SKM-1 (cell line): ENCODE measurements around the gene C22orf15.
A peak's percentile ranks its signal among the peaks of the same experiment; 100 is the strongest.

Experiments used
- DNase-seq: peaks from one replicate; lab custom pipeline; 2025; ENCODE audit not compliant: unreplicated experiment; lab: John Stamatoyannopoulos, UW

C22orf15 gene

DNA sequence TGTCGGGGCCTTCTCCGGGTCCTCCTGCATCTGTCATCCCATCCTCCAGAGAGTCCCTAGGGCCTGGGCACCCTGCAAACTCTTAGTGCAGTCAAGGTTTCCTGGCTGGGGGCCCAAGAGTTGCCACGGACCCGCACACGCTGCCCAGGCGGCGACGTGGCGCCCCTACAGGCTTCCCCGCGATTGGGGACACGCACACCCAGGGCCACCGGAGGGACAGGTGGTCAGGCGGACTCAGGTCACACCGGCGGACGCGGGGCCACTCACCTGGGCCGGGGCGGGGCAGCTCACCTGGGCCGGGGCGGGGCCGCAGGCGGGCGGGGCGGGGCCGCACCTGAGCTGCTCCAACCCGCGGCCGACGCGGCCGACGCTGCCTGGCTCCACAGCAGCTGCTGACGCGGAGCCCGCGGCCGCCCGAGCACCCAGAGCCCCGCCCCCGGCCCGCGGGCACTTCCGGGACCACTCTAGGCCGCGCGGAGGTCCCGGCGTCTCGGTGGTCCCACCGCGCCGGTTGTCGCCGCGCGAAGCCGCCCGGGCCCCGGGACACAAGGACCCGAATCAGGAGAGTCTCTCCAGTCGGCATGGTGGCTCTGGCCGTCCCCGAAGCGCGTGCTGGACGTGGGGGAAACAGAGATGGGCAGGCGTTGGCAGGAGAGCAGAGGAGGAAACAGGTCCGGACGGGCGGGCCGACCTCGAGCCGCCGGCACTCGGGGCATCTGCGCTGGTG lies 11.9 kb upstream of the C22orf15 start, which contains the start of gene ZNF70:
ZNF70 (minus strand) TSS at position 399 of the 727 bp plus-strand sequence. CDS start 5,972 bp downstream, outside the sequence.
- DNase-seq = peak; percentile 46

DNA sequence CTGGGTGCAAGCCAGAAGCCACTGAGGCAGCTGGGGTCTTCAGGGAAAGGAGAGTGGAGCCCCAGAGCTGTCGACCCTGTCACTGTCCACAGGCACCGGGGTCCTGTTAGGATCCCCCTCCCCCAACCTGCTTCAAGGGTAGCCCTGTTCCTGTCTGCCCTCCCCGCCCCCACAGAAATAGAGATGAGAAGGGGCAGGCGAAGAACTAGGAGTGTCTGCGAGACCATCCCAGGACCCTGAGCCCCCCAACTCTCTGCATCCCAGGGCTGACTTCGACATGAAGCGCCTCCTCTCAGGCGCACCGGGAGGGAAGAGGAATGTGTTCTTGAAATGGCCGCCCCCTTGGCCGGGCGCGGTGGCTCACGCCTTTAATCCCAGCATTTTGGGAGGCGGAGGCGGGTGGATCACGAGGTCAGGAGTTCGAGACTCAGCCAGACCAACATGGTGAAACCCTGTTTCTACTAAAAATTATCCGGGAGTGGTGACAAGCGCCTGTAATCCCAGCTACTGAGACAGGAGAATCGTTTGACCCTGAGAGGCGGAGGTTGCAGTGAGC lies 11.3 kb upstream of the C22orf15 start:
- no peak for DNase-seq

DNA sequence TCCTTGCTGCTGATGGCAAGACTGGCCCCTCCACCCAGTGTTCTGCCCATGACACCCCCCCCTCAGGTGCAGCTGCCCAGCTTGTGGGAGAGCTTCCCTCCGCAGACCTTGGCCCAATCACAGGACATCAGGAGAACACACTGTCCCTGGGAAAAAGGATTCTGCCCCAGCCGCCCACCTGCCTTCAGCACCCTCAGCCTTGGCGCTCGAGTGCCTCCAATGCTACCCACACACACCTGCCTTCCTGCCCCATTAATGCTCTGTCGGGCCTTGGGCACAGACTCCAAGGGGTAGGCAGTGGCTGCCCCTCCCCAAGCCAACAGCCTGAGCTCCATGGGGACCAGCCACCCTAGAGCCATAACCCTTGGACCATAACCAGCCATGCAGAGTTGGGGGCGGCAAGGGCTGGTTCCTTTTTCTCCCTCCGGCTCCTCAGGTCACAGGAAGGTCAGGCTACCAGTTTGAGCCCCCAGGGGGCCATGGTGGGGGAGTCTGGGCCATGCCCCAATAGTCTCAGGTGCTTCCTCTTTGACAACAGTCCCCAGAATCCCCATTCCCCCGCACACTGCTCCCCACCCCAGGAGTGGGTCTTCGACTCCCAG lies 10.6 kb upstream of the C22orf15 start:
- no peak for DNase-seq

DNA sequence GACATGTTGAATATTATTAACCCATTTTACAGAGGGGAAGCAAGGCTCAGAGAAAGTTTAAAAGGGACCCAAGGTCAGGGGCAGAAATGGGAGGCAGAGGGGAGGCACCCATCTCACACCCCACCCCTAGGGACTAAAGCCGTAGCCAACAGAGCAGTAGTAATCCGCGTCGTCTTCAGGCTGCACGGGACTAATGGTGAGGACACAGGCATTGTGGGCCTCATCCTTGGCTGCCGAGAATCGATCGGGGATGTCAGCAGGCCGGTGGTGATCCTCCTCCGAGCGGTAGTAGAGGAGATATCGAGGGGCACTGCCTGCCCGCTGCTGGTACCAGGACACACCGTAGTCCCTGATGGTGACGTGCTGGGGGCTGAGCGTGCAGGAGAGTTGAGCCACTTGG lies 10.0 kb upstream of the C22orf15 start:
- no peak for DNase-seq

DNA sequence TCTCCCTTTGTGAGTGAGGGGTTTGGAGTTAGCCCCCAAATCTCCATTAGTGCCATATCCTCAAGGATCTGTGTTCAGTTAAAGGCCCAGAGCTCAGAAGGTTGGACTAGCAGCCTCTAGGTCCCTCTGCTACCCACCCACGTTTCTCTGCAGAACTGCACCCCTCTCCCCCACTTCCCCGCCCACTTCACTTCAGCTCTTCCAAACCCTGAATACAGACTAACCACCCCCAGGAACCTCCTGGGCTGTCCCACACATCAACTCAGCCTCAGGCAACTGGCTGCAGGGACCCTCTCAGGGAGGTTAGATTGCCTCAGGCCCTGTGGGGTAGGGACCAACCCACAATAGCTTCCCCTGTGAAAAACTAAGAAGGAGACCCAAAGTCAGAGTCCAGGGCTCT lies 9.4 kb upstream of the C22orf15 start:
- DNase-seq = no peak

DNA sequence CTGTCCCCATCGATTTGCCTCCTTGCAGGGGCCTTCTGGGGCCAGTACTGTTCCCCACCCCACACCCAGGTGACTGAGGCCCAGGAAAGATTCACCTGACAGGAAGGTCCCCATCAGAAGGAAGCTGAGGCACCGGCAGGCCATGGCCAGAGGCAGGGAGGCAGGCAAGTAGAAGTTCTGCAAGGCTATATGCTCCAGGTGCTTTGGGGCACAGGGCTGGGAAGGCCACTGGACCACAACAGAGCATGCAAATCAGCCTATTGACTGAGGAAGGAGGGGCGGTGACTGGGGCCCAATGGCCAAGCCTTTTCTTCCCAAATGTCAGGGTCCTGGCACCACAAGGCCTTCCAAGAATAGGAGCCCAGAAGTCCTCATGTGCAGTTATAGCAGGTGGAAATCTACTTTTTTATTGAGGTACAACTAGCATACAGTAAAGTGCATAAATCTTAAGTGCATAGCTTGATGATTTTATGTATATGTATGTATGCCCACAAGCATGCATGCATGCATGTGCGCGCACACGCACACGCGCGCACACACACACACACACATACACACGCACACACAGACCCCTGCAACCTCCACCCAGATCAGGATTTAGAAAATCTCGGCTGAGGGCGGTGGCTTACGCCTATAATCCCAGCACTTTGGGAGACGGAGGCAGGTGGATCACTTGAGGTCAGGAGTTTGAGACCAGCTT lies 8.4 kb upstream of the C22orf15 start, which contains the start of gene VPREB3:
VPREB3 (minus strand) TSS at position 206 of the 700 bp plus-strand sequence; CDS start at position 144, 62 bp downstream.
- DNase-seq = no peak

DNA sequence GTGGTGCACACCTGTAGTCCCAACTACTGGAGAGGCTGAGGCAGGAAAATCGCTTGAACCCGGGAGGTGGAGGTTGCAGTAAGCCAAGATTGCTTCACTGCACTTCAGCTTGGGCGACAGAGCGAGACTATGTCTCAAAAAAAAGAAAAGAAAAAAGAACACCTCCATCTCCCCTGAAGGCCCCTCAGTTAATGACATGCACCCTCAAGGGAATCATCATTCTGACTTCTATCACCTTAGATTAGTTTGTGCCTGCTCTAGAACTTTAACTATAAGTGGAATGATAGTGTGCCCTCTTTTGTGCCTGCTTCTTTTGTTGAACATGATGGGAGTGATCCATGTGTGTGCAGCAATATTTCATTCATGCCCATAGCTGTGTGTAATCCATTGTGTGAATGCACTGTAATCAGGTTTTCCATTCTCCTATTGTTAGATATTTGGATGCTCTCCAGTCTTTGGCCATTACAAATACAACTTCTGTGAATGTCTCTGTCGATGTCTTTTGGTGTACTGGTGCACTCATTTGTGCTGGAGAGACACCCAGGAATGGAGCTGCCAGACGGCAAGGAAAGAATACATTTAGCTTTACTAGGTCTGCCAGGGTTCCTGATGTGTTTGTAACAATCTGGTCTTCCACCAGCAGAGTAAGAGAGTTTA lies 7.7 kb upstream of the C22orf15 start:
- no peak for DNase-seq

DNA sequence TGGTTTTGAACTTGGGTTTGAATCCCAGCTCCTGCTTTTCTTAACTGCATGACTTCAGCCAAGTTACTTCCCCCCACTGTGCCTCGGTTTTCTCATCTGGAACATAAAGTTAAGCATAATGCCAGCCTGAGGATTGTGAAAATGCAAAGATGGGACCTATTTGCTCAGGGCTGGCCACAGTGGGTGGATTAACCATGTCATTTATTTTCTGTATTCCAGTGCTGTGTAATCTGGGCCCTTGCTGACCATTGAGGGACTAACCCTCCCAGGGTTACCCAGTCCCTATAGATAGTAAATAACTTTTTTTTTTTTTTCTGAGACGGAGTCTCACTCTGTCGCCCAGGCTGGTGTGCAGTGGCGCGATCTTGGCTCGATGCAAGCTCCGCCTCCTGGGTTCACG lies 7.1 kb upstream of the C22orf15 start:
- no peak for DNase-seq

DNA sequence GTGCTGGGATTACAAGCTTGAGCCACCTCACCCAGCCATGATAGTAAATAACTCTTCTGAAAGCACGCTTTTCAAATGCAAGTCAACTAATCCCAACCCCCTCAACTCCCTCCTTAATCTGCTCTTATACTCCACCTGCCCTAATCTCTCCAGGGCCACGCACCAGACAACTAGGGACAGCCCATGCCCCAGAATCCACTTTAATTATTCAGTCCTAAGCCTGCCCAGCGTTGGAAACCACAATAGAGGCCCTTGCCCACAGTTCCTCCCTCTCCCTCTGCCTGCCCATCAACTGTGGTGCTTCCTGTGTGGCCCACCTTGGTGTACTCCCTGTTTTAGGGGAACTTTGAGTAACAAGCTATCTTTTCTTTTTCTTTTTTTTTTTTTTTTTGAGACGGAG lies 5.9 kb upstream of the C22orf15 start:
- DNase-seq = no peak

DNA sequence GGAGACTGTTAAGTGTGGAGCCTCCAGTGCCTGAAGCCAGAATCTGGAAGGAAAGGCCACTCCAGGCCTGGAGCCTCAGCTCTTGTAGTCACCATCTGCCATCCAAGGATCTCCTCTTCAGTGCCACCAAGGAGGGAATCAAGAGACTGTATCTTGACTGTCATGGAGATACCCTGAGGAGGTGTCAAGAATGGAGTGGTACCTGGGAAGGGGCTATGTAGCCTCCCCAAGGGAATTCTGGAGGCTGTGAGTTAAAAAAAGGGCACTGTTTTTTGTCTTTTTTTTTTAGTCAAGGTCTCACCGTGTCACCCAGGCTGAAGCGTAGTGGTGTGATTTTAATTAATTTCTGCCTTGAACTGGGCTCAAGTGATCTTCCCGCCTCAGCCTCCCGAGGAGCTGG lies 3.2 kb upstream of the C22orf15 start:
- DNase-seq = no peak

DNA sequence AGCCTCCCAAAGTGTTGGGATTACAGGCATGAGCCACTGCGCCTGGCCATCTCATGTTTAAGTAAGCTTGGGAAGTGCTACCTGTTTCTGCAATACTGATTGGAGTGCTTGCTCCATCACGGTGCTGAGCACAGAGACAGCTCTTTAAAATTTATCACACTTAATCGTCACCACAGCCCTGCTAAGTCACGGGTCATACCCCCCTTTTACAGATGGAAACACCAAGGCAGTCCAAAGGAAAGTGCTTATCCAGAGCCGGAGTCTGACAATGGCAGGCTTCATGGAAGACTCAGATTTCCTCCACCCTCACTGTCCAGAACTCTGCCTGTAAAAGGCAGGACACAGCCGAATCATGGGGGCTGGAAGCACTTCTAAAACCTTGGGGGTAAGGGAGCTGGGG lies 2.7 kb upstream of the C22orf15 start:
- no peak for DNase-seq

DNA sequence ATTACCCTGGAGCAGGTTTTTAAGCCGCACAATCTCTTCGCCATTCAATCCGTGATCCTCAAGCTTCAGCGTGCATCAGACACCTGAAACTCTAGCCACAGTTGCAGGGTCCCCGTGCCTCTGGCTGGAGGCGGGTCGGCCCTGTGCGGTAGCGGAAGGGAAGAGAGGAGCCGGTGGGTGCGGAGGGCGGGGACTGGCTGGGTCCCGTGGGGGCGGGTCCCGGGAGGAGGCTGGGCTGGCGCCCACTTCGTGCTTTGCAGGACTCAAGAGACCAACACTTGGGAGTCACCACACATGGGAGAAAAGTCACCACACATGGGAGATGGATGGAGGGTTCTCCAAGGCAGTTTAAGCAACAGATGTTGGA lies 772 bp downstream of the C22orf15 start:
- no peak for DNase-seq

DNA sequence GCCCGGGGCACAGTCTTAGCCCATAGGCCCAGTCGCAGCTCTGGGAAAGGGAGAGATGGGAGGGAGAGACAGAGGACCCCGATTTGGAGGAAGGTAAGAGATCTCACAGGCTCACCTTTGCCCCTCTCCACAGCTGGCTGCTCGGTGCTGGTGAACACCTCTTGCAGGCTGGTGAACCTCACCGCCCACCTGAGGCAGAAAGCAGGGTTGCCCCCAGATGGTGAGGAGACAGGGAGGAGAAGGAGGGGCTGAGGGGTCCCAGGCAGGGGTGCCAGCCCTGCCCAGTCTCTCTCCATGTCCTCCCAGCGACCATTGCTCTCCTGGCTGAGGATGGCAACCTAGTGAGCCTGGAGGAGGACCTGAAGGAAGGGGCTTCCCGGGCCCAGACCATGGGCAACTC lies 1.2 kb downstream of the C22orf15 start:
- no peak for DNase-seq

DNA sequence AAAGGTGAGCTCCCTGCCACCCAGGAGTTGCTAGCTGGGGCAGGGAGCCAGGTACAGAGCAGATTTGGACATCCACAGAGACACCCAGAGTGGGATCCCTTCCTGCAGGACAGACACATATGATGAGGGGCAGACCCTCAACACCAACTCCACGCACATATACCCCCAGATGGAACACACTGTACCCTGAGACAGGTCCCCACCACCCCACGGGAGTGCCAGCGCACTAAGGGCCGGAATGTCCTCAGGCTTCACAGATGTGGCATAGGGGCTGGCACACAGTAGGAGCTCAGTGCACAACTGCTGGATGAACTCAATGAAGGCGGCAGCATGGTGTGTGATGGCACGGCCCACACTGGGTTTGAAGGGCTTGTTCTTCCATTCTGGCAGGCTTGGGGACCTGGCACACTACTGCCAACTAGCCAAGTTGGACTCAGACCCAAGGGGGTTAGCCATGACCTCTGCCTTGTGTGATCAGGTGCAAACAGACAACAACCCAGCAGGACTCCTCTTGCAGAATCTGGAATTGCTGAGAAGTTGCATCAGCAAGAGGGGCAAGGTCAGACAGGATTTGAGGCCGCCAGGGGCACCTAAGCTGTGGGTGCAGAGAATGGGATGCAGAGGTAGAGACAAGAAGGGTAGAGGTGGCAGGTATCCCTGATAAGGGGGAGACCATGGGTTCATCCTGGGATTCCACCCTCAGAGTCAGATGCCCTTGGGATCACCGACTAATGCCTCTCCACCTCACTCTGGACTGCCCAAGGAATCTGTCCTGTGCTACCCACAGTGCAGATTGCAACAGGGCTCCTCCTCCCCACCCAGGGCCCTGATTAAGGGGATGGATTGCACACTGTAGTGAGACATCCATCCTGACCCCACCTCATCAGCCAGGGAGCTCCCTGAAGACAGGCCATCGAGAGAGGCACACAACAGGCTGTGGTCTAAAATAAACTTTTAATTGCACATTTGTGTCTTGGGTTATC lies 2.4 kb downstream of the C22orf15 start:
- no peak for DNase-seq

DNA sequence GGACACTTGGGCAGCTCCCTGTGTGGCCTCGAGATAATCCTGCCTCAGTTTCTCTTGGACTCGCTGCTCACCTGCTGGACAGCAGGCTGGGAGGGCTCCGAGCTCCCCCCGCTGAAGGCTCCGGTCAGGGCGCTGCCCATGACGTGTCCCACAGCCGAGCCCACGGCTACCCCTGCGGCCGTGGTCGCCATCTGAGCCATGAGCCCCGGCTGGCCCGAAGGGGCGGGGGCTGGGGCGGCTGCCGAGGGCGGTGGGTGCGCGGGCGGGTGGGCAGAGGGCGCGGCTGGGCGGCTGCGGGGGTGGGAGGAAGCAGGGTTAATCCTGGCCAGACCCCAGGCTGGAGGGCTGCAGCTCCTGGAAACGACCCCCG lies 4.5 kb downstream of the C22orf15 start:
- no peak for DNase-seq

DNA sequence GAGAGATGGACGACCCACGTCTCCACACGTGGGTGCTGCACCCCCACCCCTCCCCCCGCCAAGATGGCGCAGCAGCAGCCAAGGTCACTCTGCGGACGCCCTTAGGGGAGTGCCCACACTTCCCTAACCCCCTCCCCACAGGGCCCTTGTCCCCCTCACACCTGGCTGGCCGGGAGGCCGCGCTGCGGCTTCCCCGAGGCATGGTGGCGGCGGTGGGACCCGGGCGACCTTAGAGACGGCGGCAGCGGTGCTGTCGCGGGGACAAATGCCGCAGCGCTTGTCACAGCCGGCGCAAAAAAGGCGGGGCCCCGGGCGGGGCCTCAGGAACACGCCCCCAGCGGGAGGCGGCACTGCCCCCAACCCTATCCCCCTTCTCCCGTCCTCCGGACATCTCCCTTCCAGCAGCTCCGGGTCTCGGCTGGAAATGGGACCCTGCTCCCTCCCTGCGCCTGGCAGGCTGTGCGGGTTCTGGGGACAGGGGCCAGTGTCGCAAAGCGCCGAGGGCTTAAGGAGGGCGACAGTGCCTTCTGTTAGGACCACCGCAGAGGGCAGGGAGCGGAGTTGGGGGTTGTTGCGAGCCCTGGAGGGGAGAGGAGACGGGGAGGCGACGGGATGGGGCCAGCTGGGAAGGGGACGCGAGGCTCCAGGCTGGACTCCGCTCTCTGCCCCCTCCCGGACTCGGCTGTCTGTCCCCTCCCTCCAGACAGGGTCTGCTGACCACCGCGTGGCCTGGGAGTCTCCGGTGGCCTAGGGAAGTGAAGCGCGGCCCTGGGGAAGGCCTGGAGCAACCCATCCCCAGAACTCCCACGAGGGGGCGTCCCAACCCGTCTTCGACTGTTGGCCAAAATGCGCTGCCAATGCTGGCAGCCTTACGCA lies 5.1 kb downstream of the C22orf15 start, which contains the start of gene CHCHD10:
CHCHD10 (minus strand) TSS at position 300 of the 876 bp plus-strand sequence; CDS start at position 202, 98 bp downstream.
- peak; percentile 66 for DNase-seq

DNA sequence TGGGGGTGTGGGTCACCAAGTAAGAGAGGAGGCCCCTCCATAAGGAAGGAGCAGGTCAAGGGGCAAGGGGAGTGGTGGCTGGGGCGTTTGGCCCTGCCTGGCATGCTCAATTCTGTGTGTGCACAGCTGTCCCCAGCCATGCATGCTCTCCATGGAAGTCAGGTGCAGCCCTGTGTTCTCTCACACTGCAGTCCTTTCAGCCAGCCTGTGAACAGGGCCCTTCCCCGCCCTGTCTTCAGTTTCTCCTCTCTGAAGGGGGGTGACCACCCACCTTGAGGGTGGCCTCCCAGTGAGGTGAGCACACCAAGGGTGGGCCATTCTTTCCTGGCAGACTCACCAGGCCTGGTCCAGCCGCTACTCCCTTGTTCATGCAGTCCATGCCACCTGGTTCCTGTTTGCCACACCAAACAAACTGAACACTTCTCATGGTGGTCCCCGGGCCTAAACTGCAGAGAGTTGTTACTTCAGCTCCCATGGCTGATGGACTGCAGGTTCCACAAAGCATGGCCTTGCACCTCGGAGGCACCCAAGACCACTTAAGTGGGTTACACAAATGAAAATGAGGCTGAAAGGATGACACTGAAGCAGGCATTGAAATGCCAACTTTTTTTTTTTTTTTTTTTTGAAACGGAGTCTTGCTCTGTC lies 6.7 kb downstream of the C22orf15 start:
- no peak for DNase-seq

DNA sequence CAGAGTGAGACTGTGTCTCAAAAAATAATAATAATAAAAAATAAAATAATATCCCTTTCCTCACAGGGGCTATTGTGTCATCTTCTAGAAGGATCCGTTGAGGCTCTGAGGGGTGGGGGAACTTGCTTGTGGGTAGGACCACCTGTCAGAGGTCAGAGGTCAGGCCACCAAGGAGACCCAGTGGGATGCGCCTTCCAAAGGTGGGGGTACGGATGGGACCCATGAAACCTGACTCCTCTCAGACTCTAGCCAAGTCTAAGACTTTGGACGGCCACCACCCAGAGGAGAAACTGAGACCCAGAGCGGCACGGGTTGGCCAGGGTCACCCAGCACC lies 9.5 kb downstream of the C22orf15 start:
- DNase-seq = no peak
